OCI-LY1 (cell line): ENCODE data around the gene MPZL1.

Experiments used
- CTCF ChIP-seq: fragments of 200-600 bp; sonication (generic), shearing (Covaris generic); IDR thresholded peaks from 2 replicates; pipeline ENCODE4 v1.5.1; 2017; ENCODE audit warnings: mild to moderate bottlenecking, antibody characterized with exemption, low read length, moderate library complexity, mixed read lengths
- EZH2 ChIP-seq: fragments of 200-600 bp; sonication (generic), shearing (Covaris generic); IDR thresholded peaks from 2 replicates; pipeline ENCODE4 v1.8.0; 2017; ENCODE audit warnings: borderline replicate concordance, mixed run types, mild to moderate bottlenecking, antibody characterized with exemption, low read length, moderate library complexity, mixed read lengths

DNA sequence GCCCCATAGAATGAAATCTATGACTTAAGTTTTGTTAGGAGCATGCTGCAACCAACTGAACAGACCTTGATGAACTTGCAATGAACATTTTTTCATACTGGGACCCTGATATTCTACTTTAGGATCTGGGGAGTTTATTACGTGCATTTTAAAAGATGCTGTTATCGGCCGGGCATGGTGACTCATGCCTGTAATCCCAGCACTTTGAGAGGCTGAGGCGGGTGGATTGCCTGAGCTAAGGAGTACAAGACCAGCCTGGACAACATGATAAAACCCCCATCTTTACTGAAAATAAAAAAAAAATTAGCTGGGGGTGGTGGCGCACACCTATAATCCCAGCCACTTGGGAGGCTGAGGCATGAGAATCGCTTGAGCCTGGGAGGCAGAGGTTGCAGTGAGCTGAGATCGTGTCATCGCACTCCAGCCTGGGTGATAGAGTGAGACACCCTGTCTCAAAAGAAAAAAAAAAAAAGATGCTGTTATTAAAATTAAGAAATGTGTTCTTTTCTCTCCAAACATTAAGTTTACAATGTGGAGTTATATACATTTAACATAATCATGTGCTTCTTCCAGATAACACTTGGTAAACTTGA lies 7.1 kb downstream of the MPZL1 start:
- TF ChIP-seq CTCF (no peak), EZH2 (no peak)
